T-helper 2 cell treated with Interferon-gamma antibody and Interleukin-4, amounts not matched to agents 100 ng/mL and 5 ng/mL, for 36 hours (primary cell): ENCODE data around the gene SLC43A2. TPM values are rescaled to one million over a fixed set of nuclear protein-coding genes. Genes with fewer than 3 reads are reported as not detected.

Experiments used
- total RNA-seq: library from RNA; stranded (reverse); gene quantifications from 2 replicates; pipeline ENCODE4 v1.2.3, GENCODE V29; 2022

SLC43A2 gene
- total RNA-seq, 1 donor from 2014 or later = 0.41 TPM

Other genes with a start within 250 kb of the SLC43A2 start
- 393 and 400 TPM in 2 replicates for gene YWHAE, start 228.6 kb downstream of the SLC43A2 start, total RNA-seq
- 19.6 and 19.9 TPM in 2 replicates for gene CRK, start 172.6 kb downstream of the SLC43A2 start, total RNA-seq
- 36.1 and 37.9 TPM in 2 replicates for gene MYO1C, start 136.1 kb downstream of the SLC43A2 start, total RNA-seq
- gene INPP5K, start 112.2 kb downstream of the SLC43A2 start, total RNA-seq = 42.2 and 43.8 TPM in 2 replicates
- 53.6 and 59.6 TPM in 2 replicates for gene PITPNA, start 66.0 kb downstream of the SLC43A2 start, total RNA-seq
- gene SCARF1, start 16.9 kb upstream of the SLC43A2 start, total RNA-seq = 1.1 and 1.6 TPM in 2 replicates
- 4.9 and 5.2 TPM in 2 replicates for gene RILP, start 21.0 kb upstream of the SLC43A2 start, total RNA-seq
- 374 and 375 TPM in 2 replicates for gene PRPF8, start 56.0 kb upstream of the SLC43A2 start, total RNA-seq
- gene TLCD2, start 81.5 kb upstream of the SLC43A2 start, total RNA-seq = 0.07 and 0.11 TPM in 2 replicates
- 41.0 and 42.4 TPM in 2 replicates for gene WDR81, start 95.9 kb upstream of the SLC43A2 start, total RNA-seq
- gene SERPINF2, start 114.0 kb upstream of the SLC43A2 start, total RNA-seq = 0.36 and 0.48 TPM in 2 replicates
- 0.32 TPM in 1 of 2 replicates, not detected in the other for gene SERPINF1, start 133.2 kb upstream of the SLC43A2 start, total RNA-seq
- 35.8 and 36.6 TPM in 2 replicates for gene SMYD4, start 201.1 kb upstream of the SLC43A2 start, total RNA-seq
- 234 and 238 TPM in 2 replicates for gene RPA1, start 201.2 kb upstream of the SLC43A2 start, total RNA-seq